GM21825 (cell line): ENCODE measurements around the gene CACNA1G.

Experiments used
- ATAC-seq: cut with Tn5 transposase; IDR thresholded peaks from one replicate; pipeline ENCODE4 v1.9.1; 2021; ENCODE audit warnings: mild to moderate bottlenecking, moderate library complexity; ENCODE audit not compliant: unreplicated experiment

CACNA1G gene

GRCh38 chr17:50609380-50610074 lies 49.0 kb downstream of the CACNA1G start:
- ATAC-seq, result no peak

DNA sequence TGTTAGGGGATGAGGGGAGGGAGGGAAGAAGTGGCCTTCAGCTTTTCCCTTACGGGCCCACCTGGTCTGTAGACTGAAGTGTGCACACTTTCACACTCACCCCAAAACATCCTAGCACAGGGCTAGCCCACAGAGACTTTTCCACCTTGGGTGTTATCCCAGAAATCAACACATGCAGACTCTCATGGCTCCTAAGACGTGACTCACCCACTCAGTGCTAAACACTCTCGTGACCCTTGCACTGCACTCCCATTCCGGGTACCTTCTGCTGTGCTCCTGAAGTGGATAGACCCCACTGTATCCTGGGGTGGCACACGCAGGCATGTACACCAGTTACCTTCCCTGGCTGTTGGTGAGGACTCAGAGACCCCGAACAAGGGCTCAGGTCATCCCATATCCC lies 51.1 kb downstream of the CACNA1G start:
- ATAC-seq, result no peak

GRCh38 chr17:50612281-50612680 lies 51.8 kb downstream of the CACNA1G start:
- ATAC-seq, result no peak

DNA sequence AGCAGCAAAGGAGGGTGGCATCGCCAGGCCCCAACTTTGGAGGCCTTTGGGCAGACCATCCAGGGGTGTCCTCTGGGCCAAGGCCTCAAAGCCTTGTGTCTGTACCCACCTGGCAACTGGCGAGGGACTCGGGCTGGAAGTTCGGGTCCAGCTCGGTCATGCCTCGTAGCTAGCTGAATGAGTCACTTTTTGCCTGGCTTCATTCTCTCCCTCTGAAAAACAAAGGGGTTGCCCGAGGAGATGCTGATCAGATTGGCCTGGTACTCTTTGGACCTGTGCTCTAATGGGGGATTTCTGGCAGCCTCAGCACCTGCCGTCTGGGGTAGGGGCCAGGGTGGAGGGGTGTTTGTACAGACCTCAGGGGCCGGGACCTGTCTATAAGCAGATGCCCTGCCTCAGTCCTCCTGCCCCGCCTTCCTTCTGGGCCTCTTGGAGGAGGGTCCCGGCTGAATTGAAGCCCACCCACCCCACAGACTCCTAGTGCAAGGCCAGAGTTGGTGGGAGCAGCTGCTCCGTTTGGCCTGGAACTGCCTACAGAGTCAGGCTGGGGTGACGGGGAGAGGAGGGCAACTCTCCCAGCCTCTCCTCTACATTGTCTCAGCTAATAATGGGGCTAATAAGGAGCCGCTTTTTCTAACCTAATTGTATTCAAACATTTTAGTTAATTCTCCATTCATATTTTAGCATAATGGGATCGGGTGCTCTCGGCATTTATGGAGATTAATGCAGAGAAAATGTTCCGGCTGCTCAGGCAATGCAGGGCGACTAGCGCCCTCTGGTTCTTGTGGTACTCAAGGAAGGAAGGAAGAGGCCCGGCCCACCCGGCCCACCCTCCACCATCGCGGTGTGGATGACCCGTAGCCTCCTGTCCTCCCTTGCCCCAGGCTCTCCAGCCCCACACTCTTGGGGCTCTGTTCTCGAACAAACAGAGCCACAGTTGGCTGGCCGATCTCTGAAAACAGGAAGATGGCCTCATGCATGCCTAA lies 52.8 kb downstream of the CACNA1G start:
- no peak for ATAC-seq

DNA sequence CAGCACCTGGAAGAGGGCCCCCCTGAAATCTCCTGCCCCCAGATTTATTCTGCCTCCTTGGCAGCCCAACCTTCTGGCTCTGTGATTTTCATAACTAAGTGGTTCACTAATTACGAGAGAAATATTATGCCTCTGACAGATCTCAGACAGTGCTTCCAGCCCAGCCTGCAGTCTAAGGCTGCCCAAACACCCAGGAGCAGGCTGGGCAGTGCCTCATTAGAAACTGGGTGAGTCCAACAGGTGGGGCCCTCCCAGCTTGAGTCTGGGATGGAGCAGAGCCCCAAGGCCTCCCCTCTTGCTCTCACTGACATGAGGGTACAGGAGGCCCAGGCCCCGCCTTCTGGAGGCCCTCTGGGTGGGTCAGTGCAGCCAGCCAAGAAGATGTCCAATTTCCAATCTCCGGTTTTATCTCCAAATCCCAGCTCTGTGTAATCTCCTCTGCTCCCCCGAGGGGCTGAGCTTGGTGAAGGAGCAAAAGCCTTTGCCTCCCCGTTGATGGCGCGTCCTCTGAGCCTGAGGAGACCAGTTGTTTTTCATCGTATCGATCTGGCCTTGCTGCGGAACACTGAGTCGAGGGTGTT lies 54.0 kb downstream of the CACNA1G start:
- no peak for ATAC-seq

- ATAC-seq, result no peak
These were observed 55.3 kb downstream of the CACNA1G start for GRCh38 chr17:50615828-50616227.

DNA sequence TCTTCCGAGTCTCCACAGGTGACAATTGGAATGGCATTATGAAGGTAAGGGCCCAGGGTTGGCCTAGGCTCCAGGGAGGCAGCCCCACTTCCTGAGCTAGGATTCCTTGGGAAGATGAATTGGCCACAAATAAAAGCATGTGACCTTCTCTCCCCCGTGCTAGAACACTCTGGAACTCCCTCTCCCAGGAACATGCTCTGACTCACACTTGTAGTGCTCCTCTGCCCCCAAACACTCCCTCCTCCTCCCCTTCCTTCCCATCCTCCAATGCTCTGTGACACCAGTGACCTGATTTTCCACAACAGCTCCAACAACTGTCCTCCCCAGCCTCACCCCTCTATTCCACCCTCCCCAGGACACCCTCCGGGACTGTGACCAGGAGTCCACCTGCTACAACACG lies 57.8 kb downstream of the CACNA1G start:
- ATAC-seq, result no peak

GRCh38 chr17:50618941-50619340 lies 58.4 kb downstream of the CACNA1G start:
- no peak for ATAC-seq

GRCh38 chr17:50619489-50619888 lies 59.0 kb downstream of the CACNA1G start:
- no peak for ATAC-seq

- ATAC-seq, result no peak
These were observed 59.7 kb downstream of the CACNA1G start for GRCh38 chr17:50620237-50620636.

- ATAC-seq, result no peak
These were observed 60.3 kb downstream of the CACNA1G start for GRCh38 chr17:50620858-50621257.

- ATAC-seq, result no peak
These were observed 61.1 kb downstream of the CACNA1G start for GRCh38 chr17:50621574-50622031.

GRCh38 chr17:50624321-50624934 lies 63.9 kb downstream of the CACNA1G start:
- ATAC-seq, result no peak

DNA sequence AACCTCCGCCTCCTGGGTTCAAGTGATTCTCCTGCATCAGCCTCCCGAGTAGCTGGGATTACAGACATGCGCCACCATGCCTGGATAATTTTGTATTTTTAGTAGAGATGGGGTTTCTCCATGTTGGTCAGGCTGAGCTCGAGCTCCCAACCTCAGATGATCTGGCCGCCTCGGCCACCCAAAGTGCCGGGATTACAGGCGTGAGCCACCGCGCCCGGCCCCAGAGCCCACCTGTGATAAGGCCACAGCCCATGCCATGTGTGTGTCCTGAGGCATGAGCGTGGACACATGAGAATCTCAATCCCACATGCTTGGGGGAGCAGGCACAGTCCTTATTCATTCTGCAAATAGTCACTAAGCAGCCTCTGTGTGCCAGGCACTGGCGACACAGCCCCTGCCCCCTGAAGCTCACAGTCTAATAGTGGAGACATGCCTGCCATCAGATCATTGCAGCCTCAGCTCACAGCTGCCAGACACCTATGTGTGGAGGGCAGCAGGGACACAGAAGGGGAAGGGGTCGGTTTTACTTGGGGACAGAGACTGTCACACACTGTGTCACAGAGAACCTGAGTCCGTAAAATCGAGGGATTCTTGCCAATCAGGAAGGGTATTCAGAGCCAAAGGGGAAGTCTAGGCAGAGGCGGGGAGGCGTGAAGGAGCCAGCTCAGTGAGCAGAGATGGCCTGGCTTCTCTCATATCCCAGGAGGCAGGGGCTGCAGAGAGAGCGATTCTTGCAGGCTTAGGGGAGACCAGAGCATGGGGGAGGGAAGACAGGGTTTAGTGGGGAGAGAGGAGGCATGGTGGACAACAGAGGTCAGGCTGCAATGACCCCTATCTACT lies 64.7 kb downstream of the CACNA1G start:
- ATAC-seq, result no peak

GRCh38 chr17:50626037-50626574 lies 65.6 kb downstream of the CACNA1G start:
- ATAC-seq, result no peak

- ATAC-seq, result no peak
These were observed 66.7 kb downstream of the CACNA1G start for GRCh38 chr17:50627036-50627781.

- ATAC-seq, result no peak
These were observed 67.5 kb downstream of the CACNA1G start for GRCh38 chr17:50627782-50628601.

DNA sequence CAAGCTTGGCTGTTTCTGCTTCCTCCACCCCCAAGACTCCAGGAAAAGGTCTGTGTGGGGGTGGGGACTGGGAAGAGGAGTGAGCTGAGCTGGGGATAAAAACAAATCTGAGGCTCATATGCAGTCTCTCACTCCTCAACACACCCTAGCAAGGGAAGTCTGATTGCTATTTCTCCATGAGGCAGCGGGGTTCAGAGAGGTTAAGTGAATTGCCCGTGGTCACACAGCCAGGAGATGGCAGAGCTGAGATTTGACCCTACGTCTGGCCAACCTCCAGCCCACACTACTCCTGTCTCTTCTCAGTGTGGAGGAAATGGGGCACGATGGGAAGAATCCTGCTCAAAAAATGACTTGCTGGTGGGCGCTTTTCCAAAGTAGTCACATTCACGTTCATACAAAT lies 69.4 kb downstream of the CACNA1G start:
- ATAC-seq, result no peak
